HepG2 (cell line): Measurements from ENCODE around the gene EPHA1. TPM values are rescaled to one million over a fixed set of nuclear protein-coding genes. Genes with fewer than 3 reads are reported as not detected.

Experiments
- ATAC-seq: fragments of 200-7000 bp; cut with Tn5 transposase; 3 replicates; pipeline ENCODE4 v1.9.1; 2020; ENCODE audit warnings: mild to moderate bottlenecking, moderate library complexity
- BruUV-seq: library from RNA; stranded (reverse); fragments of 400-500 nt; replicated peaks from 2 replicates; lab custom pipeline; 2021; lab: Mats Ljungman, UMichigan
- CTCF ChIA-PET: fragments of 300-600 bp; formaldehyde crosslinking; extraction: SDS; loops from one replicate; lab custom pipeline; 2021; ENCODE audit warnings: low total read pairs, inconsistent platforms, low intra/inter-chr PET ratio; lab: Yijun Ruan, JAX
- POLR2A ChIA-PET: fragments of 350-600 bp; sonication (Branson Sonifier 250); formaldehyde crosslinking; loops from one replicate; lab custom pipeline; 2020; ENCODE audit warnings: antibody characterized with exemption, inconsistent platforms; lab: Yijun Ruan, JAX
- DNase-seq: peaks from one replicate; pipeline ENCODE4 v3.0.0-alpha.2; 2015; ENCODE audit warnings: low spot score
- FAIRE-seq: peaks from 3 replicates; lab custom pipeline; 2011; peaks lifted over from hg19 to GRCh38; lab: Jason Lieb, UNC
- H2AFZ ChIP-seq: one replicate; pipeline ENCODE4 v1.6.1; 2011; ENCODE audit warnings: low read length, inconsistent platforms
- H3K27ac ChIP-seq: fragments of 300-600 bp; 3 replicates; pipeline ENCODE4 v1.8.0; 2011; ENCODE audit warnings: mixed run types, mild to moderate bottlenecking, mixed read lengths, low read length, inconsistent platforms; ENCODE audit not compliant: insufficient read depth; ENCODE audit errors: extremely low read length
- H3K27me3 ChIP-seq, 2 experiments: fragments of 200-600 bp in 1 of 2; 2 replicates in 1 of 2; 3 replicates in 1 of 2; pipeline versions ENCODE4 v1.6.0 to v1.8.0; 2011; ENCODE audit warnings: low read length in 2 of 2, mild to moderate bottlenecking in 2 of 2, moderate library complexity in 2 of 2, inconsistent platforms in 1 of 2; ENCODE audit not compliant: insufficient read depth in 2 of 2, control insufficient read depth in 1 of 2
- H3K36me3 ChIP-seq, 2 experiments: fragments of 200-600 bp in 1 of 2; replicated peaks in 1 of 2; 2 replicates in 1 of 2; 3 replicates in 1 of 2; pipeline versions ENCODE4 v1.5.1 to v1.8.0; 2011; ENCODE audit warnings: low read length in 2 of 2, inconsistent platforms in 1 of 2; ENCODE audit not compliant: insufficient read depth in 2 of 2, control insufficient read depth in 1 of 2
- H3K4me1 ChIP-seq: 2 replicates; pipeline ENCODE4 v1.5.1; 2012; ENCODE audit warnings: low read length, inconsistent platforms; ENCODE audit not compliant: insufficient read depth
- H3K4me2 ChIP-seq: 2 replicates; pipeline ENCODE4 v1.6.0; 2011; ENCODE audit warnings: low read depth, low read length, inconsistent platforms
- H3K4me3 ChIP-seq, 3 experiments: fragments of 200-600 bp in 1 of 3; sonication (generic), shearing (Covaris generic) in 1 of 3; replicated peaks in 1 of 3; 2 replicates each; pipeline ENCODE4 v1.5.1; 2011 to 2016; ENCODE audit warnings: low read length in 3 of 3, inconsistent platforms in 2 of 3, low read depth in 2 of 3, mild to moderate bottlenecking in 2 of 3, control low read depth in 1 of 3, mixed read lengths in 1 of 3; ENCODE audit not compliant: insufficient read depth in 1 of 3
- H3K79me2 ChIP-seq: one replicate; pipeline ENCODE4 v1.6.1; 2011; ENCODE audit warnings: low read length, inconsistent platforms; ENCODE audit not compliant: insufficient read depth
- H3K9ac ChIP-seq: 2 replicates; pipeline ENCODE4 v1.6.0; 2011; ENCODE audit warnings: mild to moderate bottlenecking, low read depth, low read length, inconsistent platforms; ENCODE audit not compliant: insufficient read depth
- H3K9me3 ChIP-seq: 2 replicates; pipeline ENCODE4 v1.5.1; 2012; ENCODE audit warnings: mild to moderate bottlenecking, low read length
- H4K20me1 ChIP-seq: 2 replicates; pipeline ENCODE4 v1.6.0; 2011; ENCODE audit warnings: inconsistent platforms, mild to moderate bottlenecking, low read length, moderate library complexity; ENCODE audit not compliant: insufficient read depth
- AGO2 ChIP-seq: fragments of 200-400 bp; formaldehyde crosslinking; optimal IDR thresholded peaks from 2 replicates; pipeline ENCODE3; 2017; ENCODE audit warnings: mild to moderate bottlenecking, low read depth, low read length, moderate library complexity
- POLR2G ChIP-seq: fragments of 200-400 bp; formaldehyde crosslinking; IDR thresholded peaks from 2 replicates; pipeline ENCODE4 v1.6.1; 2018; ENCODE audit warnings: mild to moderate bottlenecking, low read depth, low read length, moderate library complexity
- WGBS: methylation state at CpG from one replicate; pipeline ENCODE4 v1.1.6; 2017; ENCODE audit warnings: low lambda C conversion rate; 5-methylcytosine and 5-hydroxymethylcytosine counted together
- in situ Hi-C: cut with HindIII; loops from 2 replicates; pipeline ENCODE4 v1.10.0; 2017; ENCODE audit warnings: low pct_unique_long_range_greater_than_20kb; ENCODE audit not compliant: extremely low pct_ligation_motif_present
- intact Hi-C: fragments of 100-400 bp; cut with micrococcal nuclease; formaldehyde crosslinking; loops from one replicate; pipeline ENCODE4 v1.10.0; 2022; ENCODE audit not compliant: unreplicated experiment
- polyA plus RNA-seq, 8 experiments: library from polyadenylated mRNA; depleted of rRNA in 3 of 8; stranded (reverse) in 7 of 8; unstranded in 1 of 8; fragments of >200 nt; fragmentation: Illumina TruSeq in 4 of 8; extraction: Trizol in 4 of 8; gene quantifications; 2 replicates each; pipeline versions ENCODE4 v1.2.1 to v1.2.3, GENCODE V29; 2011 to 2016; ENCODE audit warnings: low read depth in 4 of 8, missing spikeins in 1 of 8, mixed read lengths in 1 of 8; ENCODE audit not compliant: insufficient read depth in 1 of 8
- total RNA-seq, 5 experiments: library from RNA; depleted of rRNA; stranded (reverse); fragments of >200 nt; fragmentation: Illumina TruSeq; extraction: Trizol; gene quantifications; 2 replicates each; pipeline ENCODE4 v1.2.3, GENCODE V29; 2016; ENCODE audit warnings: low read depth in 1 of 5
- TF ChIP-seq, protein P1 (sequence below): sonication (generic); formaldehyde crosslinking; conservative IDR thresholded peaks from 2 replicates; pipeline ENCODE4 v1.8.1; 2023; ENCODE audit warnings: missing genetic modification reagents

The EPHA1 gene
- total and polyA plus RNA-seq, 2 of the 13 experiments (the other 11 are each of a cell fraction or from before 2014, with no cell fraction given), result 4.6 to 17.1 TPM

DNA sequence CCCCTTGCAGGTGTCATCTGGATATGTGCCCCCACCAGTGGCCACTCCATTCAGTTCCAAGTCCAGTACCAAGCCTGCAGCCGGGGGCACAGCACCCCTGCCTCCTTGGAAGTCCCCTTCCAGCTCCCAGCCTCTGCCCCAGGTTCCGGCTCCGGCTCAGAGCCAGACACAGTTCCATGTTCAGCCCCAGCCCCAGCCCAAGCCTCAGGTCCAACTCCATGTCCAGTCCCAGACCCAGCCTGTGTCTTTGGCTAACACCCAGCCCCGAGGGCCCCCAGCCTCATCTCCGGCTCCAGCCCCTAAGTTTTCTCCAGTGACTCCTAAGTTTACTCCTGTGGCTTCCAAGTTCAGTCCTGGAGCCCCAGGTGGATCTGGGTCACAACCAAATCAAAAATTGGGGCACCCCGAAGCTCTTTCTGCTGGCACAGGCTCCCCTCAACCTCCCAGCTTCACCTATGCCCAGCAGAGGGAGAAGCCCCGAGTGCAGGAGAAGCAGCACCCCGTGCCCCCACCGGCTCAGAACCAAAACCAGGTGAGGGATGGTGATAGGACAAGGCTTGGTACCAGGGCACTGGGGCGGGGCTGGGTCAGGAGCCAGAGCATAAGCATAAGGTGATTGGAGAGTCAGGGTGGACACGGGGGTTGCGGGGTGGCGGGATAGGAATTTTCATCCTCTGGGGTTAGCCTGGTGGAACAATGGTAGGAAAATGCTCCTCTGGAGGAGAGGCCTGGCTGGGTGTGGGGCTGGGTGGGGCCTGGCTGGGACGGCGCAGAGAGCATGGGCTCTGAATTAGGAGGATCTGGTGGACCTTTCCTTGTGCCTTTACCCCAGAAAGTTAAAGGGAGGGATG, 25.6 kb downstream of the EPHA1 start:
- DNase-seq (no peak), ATAC-seq (no peak), FAIRE-seq (no peak)
- Histone ChIP-seq H3K9me3 (no peaks in the 10 kb centered on the region), H3K4me2 (peak overlapping the region; percentile 86), H3K79me2 (peaks cover 12% of the 10 kb centered on the region), H3K4me3 (peak overlapping the region in 2 of 3 experiments; percentile 94 to 98; a peak in 3 of 6 replicates), H2AFZ (no peak overlapping the region), H3K9ac (no peak overlapping the region; the same call in 1 of the 2 replicates), H3K36me3 (peaks cover 0 to 6% of the 10 kb centered on the region in 2 experiments; a peak in 3 of 5 replicates), H3K4me1 (peaks cover 70% of the 10 kb centered on the region), H4K20me1 (peaks cover 9% of the 10 kb centered on the region; the same call in 1 of the 2 replicates), H3K27me3 (no peaks in the 10 kb centered on the region), H3K27ac (no peak overlapping the region)
- WGBS, result 95% methylated on average over 14 of the region's 15 CpGs
- TF ChIP-seq AGO2 (peak; percentile 28), POLR2G (no peak)
- TF ChIP-seq, protein P1, sequence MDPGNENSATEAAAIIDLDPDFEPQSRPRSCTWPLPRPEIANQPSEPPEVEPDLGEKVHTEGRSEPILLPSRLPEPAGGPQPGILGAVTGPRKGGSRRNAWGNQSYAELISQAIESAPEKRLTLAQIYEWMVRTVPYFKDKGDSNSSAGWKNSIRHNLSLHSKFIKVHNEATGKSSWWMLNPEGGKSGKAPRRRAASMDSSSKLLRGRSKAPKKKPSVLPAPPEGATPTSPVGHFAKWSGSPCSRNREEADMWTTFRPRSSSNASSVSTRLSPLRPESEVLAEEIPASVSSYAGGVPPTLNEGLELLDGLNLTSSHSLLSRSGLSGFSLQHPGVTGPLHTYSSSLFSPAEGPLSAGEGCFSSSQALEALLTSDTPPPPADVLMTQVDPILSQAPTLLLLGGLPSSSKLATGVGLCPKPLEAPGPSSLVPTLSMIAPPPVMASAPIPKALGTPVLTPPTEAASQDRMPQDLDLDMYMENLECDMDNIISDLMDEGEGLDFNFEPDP (CRISPR knock-in tag), result 0 out of 2 replicates have a peak, but pooled peaks have one; percentile 31
- ChIA-PET POLR2A (interaction anchor here (4.0 kb wide), 1 partner anchor 13 kb away, joined by 20 read pairs; no protein-coding TSS in a partner anchor), CTCF (no interaction called here)
- BruUV-seq, result no TSS peak
- intact Hi-C loops (no loop called here), in situ Hi-C loops (loop anchor here (5.0 to 25.0 kb wide), 2 partner anchors 34 to 529 kb away; partner anchors contain the start of gene TCAF1)
